GM18909 (cell line): ENCODE data around the gene KANK2.
"Not testable (repeated sequence)": the region's sequence is repeated elsewhere in the genome, so short reads cannot be mapped to it uniquely, and the experiment has no call there.

ENCODE experiments used
- ATAC-seq: cut with Tn5 transposase; IDR thresholded peaks from one replicate; pipeline ENCODE4 v1.9.1; 2021; ENCODE audit warnings: mild to moderate bottlenecking; ENCODE audit not compliant: unreplicated experiment, poor library complexity

The KANK2 gene

GRCh38 chr19:11175920-11176319 is 21.4 kb downstream of the KANK2 start:
- no peak for ATAC-seq

- no peak for ATAC-seq
These were observed 23.0 kb downstream of the KANK2 start for GRCh38 chr19:11174336-11174735.

DNA sequence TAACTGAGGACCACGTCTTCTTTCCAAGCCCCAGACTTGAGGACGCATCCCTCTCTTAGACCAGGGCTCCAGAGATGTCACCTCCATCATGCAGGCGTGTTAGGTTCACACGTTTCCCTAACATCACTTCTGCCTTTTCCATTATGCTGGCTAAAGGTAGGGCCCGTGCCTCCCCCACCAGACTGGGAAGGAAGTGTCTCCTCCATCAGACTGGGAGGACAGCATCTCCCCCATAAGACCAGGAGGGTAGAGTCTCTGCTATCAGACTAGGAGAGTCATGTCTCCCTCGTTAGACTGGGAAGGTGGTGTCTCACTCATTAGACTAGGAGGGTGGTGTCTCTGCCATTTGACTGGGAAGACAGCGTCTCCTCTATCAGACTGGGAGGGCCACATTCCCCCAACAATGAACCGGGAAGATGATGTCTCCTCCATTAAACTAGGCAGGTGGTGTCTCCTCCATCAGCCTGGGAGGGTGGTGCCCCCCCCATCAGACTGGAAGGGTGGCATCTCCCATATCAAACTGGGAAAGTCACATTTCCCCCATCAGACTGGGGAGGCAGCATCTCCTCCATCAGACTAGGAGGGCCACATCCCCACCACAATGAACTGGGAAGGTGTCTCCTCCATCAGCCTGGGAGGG is 23.7 kb downstream of the KANK2 start:
- ATAC-seq, result no peak

DNA sequence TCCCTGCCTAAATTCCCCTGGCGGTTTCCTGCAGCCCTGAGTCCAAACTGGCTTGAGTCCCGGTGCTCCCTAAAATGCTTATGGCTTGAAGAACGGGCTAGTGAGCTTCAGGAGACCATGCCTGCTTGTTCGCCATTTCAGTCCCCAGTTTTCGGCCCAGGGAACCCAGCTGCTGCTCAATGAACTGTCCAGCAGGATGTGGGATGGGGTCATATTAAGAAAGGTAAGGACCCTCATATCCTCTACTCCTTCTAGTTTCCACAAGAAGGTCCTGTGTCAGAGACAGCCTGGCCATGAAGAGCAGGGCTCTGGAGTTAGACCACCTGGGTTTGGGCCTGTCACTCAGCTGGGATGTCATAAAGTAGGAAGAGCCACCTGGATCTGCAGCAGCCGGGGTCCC is 24.8 kb downstream of the KANK2 start:
- no peak for ATAC-seq

- ATAC-seq, result no peak
These were observed 26.2 kb downstream of the KANK2 start for GRCh38 chr19:11171144-11171543.

GRCh38 chr19:11169896-11170678 is 27.3 kb downstream of the KANK2 start:
- ATAC-seq, result no peak

GRCh38 chr19:11168568-11168967 is 28.8 kb downstream of the KANK2 start:
- no peak for ATAC-seq

DNA sequence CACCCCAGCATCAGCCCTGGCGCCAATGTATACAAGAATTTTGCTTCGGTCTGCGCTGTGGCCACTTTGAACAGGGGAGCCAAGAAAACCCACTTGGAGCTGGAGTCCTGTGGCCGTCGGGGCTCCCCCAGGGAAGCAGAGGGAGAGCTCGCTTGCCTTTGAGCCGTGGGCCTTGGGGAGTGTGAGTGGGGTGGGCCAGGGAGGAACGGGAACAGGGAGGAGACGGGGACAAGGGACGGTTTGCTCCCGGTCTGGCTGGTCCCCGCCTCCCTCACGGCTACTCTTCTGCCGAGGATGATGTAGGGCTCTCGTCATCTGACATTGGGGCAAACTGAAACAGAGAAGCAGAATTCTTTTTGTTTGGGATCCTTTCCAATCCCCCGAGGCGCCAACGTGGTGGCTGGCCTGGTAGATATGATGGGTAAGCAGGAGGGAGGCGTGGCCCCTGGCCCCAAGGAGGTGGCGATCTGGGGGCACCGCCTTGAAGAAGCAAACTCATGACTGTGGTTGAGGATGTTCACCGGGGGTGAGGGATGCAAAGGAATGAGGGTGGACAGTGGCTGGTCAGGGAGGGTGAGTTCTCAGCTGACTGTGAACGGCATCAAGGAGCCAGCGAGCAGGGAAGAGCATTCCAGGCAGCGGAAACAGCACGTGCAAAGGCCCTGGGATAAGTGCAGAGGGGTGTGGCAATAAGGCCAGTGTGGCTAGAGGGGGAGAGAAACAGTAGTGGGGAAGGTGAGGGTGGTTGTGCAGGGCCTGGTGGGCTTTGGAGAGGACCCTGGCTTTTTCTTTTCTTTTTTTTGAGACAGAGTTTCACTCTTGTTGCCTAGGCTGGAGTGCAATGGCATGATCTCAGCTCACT is 30.8 kb downstream of the KANK2 start:
- no peak for ATAC-seq

DNA sequence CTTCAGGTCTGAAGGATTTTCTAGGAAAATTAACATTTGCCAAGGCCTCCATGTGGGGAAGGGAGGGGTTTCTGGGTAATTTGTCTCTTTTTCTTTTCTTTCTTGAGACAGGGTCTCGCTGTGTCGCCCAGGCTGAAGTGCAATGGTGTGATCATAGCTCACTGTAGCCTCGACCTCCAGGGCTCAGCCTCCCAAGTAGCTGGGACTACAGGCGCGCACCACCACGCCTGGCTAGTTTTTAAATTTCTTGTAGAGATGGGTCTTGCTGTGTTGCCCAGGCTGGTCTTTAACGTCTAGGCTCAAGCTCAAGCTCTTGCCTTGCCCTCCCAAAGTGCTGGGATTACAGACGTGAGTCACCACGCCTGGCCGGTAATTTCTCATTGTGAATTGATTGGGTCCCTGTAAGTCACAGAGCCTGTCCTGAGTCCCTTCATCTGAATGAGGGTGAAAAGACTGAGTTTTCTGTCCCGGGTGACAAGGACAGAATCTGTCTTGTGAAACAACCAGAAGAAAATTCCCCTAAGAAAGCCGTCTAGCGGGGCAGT is 31.8 kb downstream of the KANK2 start:
- no peak for ATAC-seq

DNA sequence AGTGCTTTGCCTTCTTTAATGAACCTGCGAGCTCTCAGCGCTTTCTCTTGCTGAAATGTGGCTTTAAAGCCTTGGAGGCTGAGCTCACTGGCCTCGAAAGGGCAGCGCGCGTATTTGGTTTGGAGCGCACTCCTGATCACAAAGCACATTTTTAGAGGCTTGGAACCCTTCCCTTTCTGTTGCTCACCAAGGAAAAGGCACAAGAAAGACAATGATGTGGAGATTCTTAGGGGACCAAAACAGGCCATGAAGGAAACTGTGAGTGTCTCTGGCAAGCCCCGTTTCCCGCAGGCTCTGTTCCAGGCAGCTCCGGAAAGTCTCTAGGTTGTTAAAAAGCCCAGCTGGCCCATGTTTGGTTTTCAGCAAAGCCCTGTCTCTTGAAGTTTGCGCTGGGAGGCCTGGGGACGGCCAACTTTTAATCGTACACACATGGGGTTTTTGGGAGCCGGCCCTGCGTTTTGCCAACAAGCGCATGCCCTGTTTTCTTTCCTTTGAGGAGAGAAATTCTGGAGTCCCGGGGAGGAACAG is 32.4 kb downstream of the KANK2 start:
- ATAC-seq, result no peak

DNA sequence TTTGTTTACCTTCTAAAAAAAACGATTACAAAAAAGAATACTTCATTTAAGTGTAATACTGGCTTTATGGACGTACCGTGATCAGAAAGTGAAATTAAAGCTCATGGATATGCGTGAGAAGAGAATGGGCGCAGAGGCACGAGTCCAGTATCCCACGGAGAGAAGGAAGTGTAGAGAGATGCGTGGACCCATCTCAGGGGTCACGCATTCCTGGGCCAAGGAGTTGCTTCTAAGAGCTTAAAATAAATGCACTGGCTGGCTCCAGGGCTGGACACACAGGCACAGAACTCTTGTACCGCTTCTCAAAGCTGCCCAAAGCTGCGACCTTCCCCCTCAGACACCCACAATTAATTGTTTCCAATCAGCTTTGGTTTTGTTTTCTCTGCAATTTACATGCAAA is 33.0 kb downstream of the KANK2 start:
- no peak for ATAC-seq

DNA sequence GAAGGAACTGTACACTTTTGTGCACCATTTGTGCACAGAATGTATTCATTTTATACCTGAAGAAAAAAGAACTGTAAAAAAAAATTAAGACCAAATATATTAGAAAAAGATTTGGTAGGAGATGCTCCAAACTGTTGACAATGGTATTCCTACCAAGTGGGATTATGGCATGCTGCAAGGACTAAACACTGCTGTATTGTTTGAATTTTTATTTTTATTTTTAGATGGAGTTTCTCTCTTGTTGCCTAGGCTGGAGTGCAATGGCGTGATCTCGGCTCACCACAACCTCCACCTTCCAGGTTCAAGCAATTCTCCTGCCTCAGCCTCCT is 36.9 kb downstream of the KANK2 start:
- not testable (repeated sequence) for ATAC-seq

GRCh38 chr19:11159598-11160439 is 37.5 kb downstream of the KANK2 start:
- ATAC-seq, result no peak

DNA sequence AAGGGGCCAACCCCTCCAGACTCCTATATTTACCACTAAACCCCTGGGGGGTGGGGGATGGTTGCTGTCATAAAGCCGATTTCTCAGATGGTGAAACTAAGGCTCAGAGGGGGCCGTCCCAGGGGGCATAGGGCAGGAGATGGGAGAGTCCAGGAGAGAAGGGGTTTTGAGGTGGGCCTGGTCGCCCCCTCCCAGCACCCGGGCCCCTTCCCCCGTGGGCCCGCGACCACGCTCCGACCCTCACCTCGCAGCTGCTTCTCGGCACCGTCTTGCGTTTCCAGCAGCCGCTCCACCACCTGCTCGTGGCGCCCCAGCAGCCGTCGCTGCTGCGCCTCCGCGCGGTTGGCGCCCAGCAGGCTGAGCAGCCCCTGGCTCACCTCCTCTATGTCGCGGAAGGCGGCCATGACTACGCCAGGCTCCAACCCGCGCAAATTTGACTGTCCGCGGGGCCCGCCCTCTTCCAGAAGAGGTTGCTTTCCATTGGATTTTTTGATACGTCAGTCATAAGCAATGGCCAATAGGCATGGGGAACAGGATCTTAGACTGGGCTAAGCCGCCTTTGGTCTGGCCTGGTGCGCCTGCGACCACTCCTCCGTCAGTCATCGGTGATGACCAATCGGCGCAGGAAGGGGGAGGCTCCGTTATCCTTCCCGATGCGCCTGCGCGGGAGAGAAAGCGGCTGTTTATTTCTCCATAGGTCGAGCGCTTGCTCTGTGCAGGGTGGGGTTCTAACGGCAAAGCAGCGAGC is 41.8 kb downstream of the KANK2 start, which contains the start of gene SPC24:
SPC24 (minus strand) TSS at position 410 of the 748 bp plus-strand sequence; CDS start at position 404, 6 bp downstream.
- peak; percentile 97 for ATAC-seq

GRCh38 chr19:11154683-11155047 is 42.7 kb downstream of the KANK2 start:
- no peak for ATAC-seq

GRCh38 chr19:11152318-11153062 is 44.9 kb downstream of the KANK2 start:
- ATAC-seq, result no peak

DNA sequence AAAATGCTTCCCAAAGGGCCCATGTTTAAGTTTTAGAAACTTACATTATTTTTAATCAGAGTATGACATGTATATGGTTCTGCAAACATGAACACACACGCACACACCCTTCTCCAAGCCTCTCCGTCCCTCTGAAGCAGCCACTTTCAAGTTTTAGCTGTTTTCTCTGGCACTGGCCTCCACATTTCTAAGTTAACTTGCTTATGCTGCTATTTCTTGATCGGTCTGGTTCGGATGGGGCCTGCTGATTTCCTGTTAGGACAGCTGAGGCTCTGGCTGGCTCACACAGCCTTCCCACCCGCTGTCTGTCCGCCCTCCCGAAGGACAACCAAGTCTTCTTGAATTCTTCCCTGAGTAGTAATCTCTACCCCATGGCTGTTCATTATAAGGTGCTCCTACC is 46.2 kb downstream of the KANK2 start:
- ATAC-seq, result no peak

DNA sequence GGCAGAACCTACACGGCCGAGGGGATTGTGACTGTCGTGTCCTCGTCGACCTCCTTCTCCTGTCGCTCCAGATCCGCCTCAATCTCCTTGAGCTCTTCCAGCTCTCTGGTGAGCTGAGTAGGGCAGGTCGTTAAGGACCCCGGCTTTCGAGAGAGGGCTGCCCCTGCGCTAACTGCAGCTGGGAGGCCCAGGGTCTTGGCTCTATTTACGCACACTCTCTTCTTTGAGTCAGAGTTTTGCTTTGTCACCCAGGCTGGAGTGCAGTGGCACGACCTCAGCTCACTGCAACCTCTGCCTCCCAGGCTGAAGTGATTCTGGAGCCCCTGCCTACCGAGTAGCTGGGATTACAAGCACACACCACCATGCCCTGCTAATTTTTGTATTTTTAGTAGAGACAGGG is 49.3 kb downstream of the KANK2 start:
- ATAC-seq, result no peak
